Duodenal mucosa (tissue), 2 donors: Measurements from ENCODE around the gene NET1.

Source experiments
- H3K27ac ChIP-seq: one replicate; pipeline ENCODE4 v1.7.0; 2013; ENCODE audit warnings: low read depth, low read length
- H3K27me3 ChIP-seq, 2 donors: one replicate each; pipeline ENCODE4 v1.7.0; 2013; ENCODE audit warnings: low read length in 2 of 2, control low read depth in 1 of 2; ENCODE audit not compliant: insufficient read depth in 2 of 2, control insufficient read depth in 1 of 2
- H3K36me3 ChIP-seq, 2 donors: one replicate each; pipeline ENCODE4 v1.7.0; 2013; ENCODE audit warnings: low read length in 2 of 2, control low read depth in 1 of 2; ENCODE audit not compliant: insufficient read depth in 2 of 2, control insufficient read depth in 1 of 2
- H3K4me1 ChIP-seq, 2 donors: one replicate each; pipeline ENCODE4 v1.7.0; 2013; ENCODE audit warnings: low read length in 2 of 2, control low read depth in 1 of 2; ENCODE audit not compliant: insufficient read depth in 2 of 2, control insufficient read depth in 1 of 2
- H3K4me3 ChIP-seq, 2 donors: one replicate each; pipeline ENCODE4 v1.7.0; 2013; ENCODE audit warnings: low read length in 2 of 2, low read depth in 1 of 2
- H3K9ac ChIP-seq, 2 donors: one replicate each; pipeline ENCODE4 v1.7.0; 2013; ENCODE audit warnings: low read length in 2 of 2, low read depth in 1 of 2
- H3K9me3 ChIP-seq, 2 donors: one replicate each; pipeline ENCODE4 v1.7.0; 2013; ENCODE audit warnings: low read length in 2 of 2, control low read depth in 1 of 2; ENCODE audit not compliant: control insufficient read depth in 1 of 2

NET1 gene

GRCh38 chr10:5441106-5441505 lies 28.7 kb downstream of the NET1 start:
- Histone ChIP-seq H3K4me3 (no peak overlapping the region), H3K27ac (no peak overlapping the region), H3K4me1 (peaks cover 5 to 29% of the 10 kb centered on the region in 2 donors), H3K9ac (no peak overlapping the region), H3K36me3 (no peaks in the 10 kb centered on the region), H3K27me3 (no peaks in the 10 kb centered on the region), H3K9me3 (no peaks in the 10 kb centered on the region)

- H3K4me1 ChIP-seq: peaks cover 10 to 22% of the 10 kb centered on the region in 2 donors
- H3K4me3 ChIP-seq: no peak overlapping the region
- no peaks in the 10 kb centered on the region for H3K9me3 ChIP-seq
- H3K9ac ChIP-seq: no peak overlapping the region
- no peaks in the 10 kb centered on the region for H3K27me3 ChIP-seq
- no peak overlapping the region for H3K27ac ChIP-seq
- no peaks in the 10 kb centered on the region for H3K36me3 ChIP-seq
These were observed 30.0 kb downstream of the NET1 start for GRCh38 chr10:5442065-5442989.

- Histone ChIP-seq H3K27ac (no peak overlapping the region), H3K4me3 (no peak overlapping the region), H3K4me1 (peaks cover 10 to 15% of the 10 kb centered on the region in 2 donors), H3K27me3 (no peaks in the 10 kb centered on the region), H3K36me3 (no peaks in the 10 kb centered on the region), H3K9me3 (no peaks in the 10 kb centered on the region), H3K9ac (peak overlapping the region in 1 of 2 donors; percentile 21)
These were observed 30.6 kb downstream of the NET1 start for GRCh38 chr10:5442990-5443370.

- Histone ChIP-seq H3K27ac (no peak overlapping the region), H3K4me1 (peaks cover 10 to 15% of the 10 kb centered on the region in 2 donors), H3K36me3 (no peaks in the 10 kb centered on the region), H3K9ac (peak overlapping the region in 1 of 2 donors; percentile 21), H3K4me3 (no peak overlapping the region), H3K27me3 (no peaks in the 10 kb centered on the region), H3K9me3 (no peaks in the 10 kb centered on the region)
These were observed 31.1 kb downstream of the NET1 start for GRCh38 chr10:5443429-5443828.

- Histone ChIP-seq H3K9ac (no peak overlapping the region), H3K9me3 (no peaks in the 10 kb centered on the region), H3K27me3 (no peaks in the 10 kb centered on the region), H3K27ac (no peak overlapping the region), H3K4me3 (no peak overlapping the region), H3K36me3 (no peaks in the 10 kb centered on the region), H3K4me1 (peaks cover 10 to 15% of the 10 kb centered on the region in 2 donors)
These were observed 32.6 kb downstream of the NET1 start for GRCh38 chr10:5445006-5445405.

GRCh38 chr10:5446390-5446926 lies 34.1 kb downstream of the NET1 start:
- no peaks in the 10 kb centered on the region for H3K36me3 ChIP-seq
- H3K4me1 ChIP-seq: peaks cover 10 to 15% of the 10 kb centered on the region in 2 donors
- peak overlapping the region; percentile 65 to 82 for H3K9ac ChIP-seq
- H3K4me3 ChIP-seq: peak overlapping the region; percentile 72 to 77
- H3K27ac ChIP-seq: peak overlapping the region; percentile 83
- no peaks in the 10 kb centered on the region for H3K9me3 ChIP-seq
- no peaks in the 10 kb centered on the region for H3K27me3 ChIP-seq

- no peaks in the 10 kb centered on the region for H3K27me3 ChIP-seq
- H3K36me3 ChIP-seq: peaks cover 0 to 3% of the 10 kb centered on the region in 2 donors
- H3K27ac ChIP-seq: peak overlapping the region; percentile 83
- H3K9ac ChIP-seq: peak overlapping the region; percentile 65 to 82
- peak overlapping the region; percentile 72 to 77 for H3K4me3 ChIP-seq
- peaks cover 10 to 15% of the 10 kb centered on the region in 2 donors for H3K4me1 ChIP-seq
- no peaks in the 10 kb centered on the region for H3K9me3 ChIP-seq
These were observed 34.7 kb downstream of the NET1 start for GRCh38 chr10:5447056-5447455.

GRCh38 chr10:5447611-5448071 lies 35.3 kb downstream of the NET1 start:
- Histone ChIP-seq H3K27ac (peak overlapping the region; percentile 77), H3K36me3 (peaks cover 6 to 9% of the 10 kb centered on the region in 2 donors), H3K4me1 (peaks cover 10 to 15% of the 10 kb centered on the region in 2 donors), H3K27me3 (no peaks in the 10 kb centered on the region), H3K9me3 (no peaks in the 10 kb centered on the region), H3K4me3 (peak overlapping the region; percentile 72 to 77), H3K9ac (peak overlapping the region; percentile 65 to 82)

GRCh38 chr10:5448333-5449001 lies 36.1 kb downstream of the NET1 start:
- peak overlapping the region; percentile 77 for H3K27ac ChIP-seq
- peaks cover 7 to 10% of the 10 kb centered on the region in 2 donors for H3K4me1 ChIP-seq
- H3K9ac ChIP-seq: peak overlapping the region; percentile 21 to 82
- no peaks in the 10 kb centered on the region for H3K27me3 ChIP-seq
- H3K4me3 ChIP-seq: peak overlapping the region; percentile 72 to 77
- H3K36me3 ChIP-seq: peaks cover 8 to 17% of the 10 kb centered on the region in 2 donors
- no peaks in the 10 kb centered on the region for H3K9me3 ChIP-seq

GRCh38 chr10:5449227-5449626 lies 36.9 kb downstream of the NET1 start:
- H3K4me3 ChIP-seq: peak overlapping the region; percentile 72 to 77
- H3K36me3 ChIP-seq: peaks cover 15 to 25% of the 10 kb centered on the region in 2 donors
- H3K9me3 ChIP-seq: no peaks in the 10 kb centered on the region
- no peak overlapping the region for H3K27ac ChIP-seq
- peak overlapping the region in 1 of 2 donors; percentile 52 for H3K9ac ChIP-seq
- H3K4me1 ChIP-seq: peaks cover 5 to 10% of the 10 kb centered on the region in 2 donors
- no peaks in the 10 kb centered on the region for H3K27me3 ChIP-seq
